ENCODE data around the gene NDRG2.
A peak's percentile ranks its signal among the peaks of the same experiment; 100 is the strongest.

NDRG2 gene

GRCh38 chr14:21070083-21070609, 45.3 kb upstream of the NDRG2 start, which contains the start of gene ARHGEF40:
Gene ARHGEF40, plus strand, starts transcription at chr14:21070304. Its CDS starts 93 bp downstream, at chr14:21070397.
- no peak for TF ChIP-seq CTCF (IDR thresholded peaks at IDR 0.05)
- DNase-seq (ENCODE audit: low spot score) = no peak
- H3K4me3 ChIP-seq = peak within 1 kb of the TSS; percentile 80
- peak within 1 kb of the TSS; percentile 93 to 97 for H3K27ac ChIP-seq

GRCh38 chr14:21069388-21070082, 44.7 kb upstream of the NDRG2 start:
- Histone ChIP-seq H3K4me3 (peak overlapping the region; percentile 80), H3K27ac (peak overlapping the region; percentile 93 to 97)
- no peak for TF ChIP-seq CTCF (IDR thresholded peaks at IDR 0.05)
- DNase-seq (ENCODE audit: low spot score) = no peak

- Histone ChIP-seq H3K4me3 (peak overlapping the region; percentile 80), H3K27ac (peak overlapping the region; percentile 93 to 97)
- DNase-seq (ENCODE audit: low spot score) = no peak
- TF ChIP-seq CTCF (IDR thresholded peaks at IDR 0.05) = peak; percentile 78
Observed at GRCh38 chr14:21068521-21069387, 43.9 kb upstream of the NDRG2 start.

GRCh38 chr14:21066882-21067502, 42.1 kb upstream of the NDRG2 start:
- TF ChIP-seq CTCF (IDR thresholded peaks at IDR 0.05) = no peak
- no peak for DNase-seq (ENCODE audit: low spot score)
- Histone ChIP-seq H3K4me3 (no peak overlapping the region), H3K27ac (no peak overlapping the region)

GRCh38 chr14:21063479-21063878, 38.6 kb upstream of the NDRG2 start:
- H3K4me3 ChIP-seq = no peak overlapping the region
- DNase-seq (ENCODE audit: low spot score) = no peak
- TF ChIP-seq CTCF (IDR thresholded peaks at IDR 0.05) = no peak

GRCh38 chr14:21061347-21061668, 36.4 kb upstream of the NDRG2 start:
- no peak overlapping the region for H3K4me3 ChIP-seq
- TF ChIP-seq CTCF (IDR thresholded peaks at IDR 0.05) = no peak
- H3K27ac ChIP-seq = no peak overlapping the region
- no peak for DNase-seq (ENCODE audit: low spot score)

More at GRCh38 chr14:21063479-21063878, 38.6 kb upstream of the NDRG2 start:
- H3K27ac ChIP-seq = no peak overlapping the region

Measured in coronary artery (tissue), 2 donors.